Fibroblast of mammary gland (primary cell): ENCODE measurements around the gene GRID2.
"Not testable (repeated sequence)": the region's sequence is repeated elsewhere in the genome, so short reads cannot be mapped to it uniquely, and the experiment has no call there.

Experiments used
- DNase-seq: peaks from one replicate; pipeline ENCODE4 v3.0.0-alpha.2; 2010; ENCODE audit warnings: low read depth
- H3K4me3 ChIP-seq: 2 replicates; pipeline ENCODE4 v1.5.1; 2011; ENCODE audit warnings: low read depth, mild to moderate bottlenecking, low read length, moderate library complexity; ENCODE audit not compliant: control insufficient read depth
- TF ChIP-seq, protein P1 (sequence below): conservative IDR thresholded peaks from 2 replicates; pipeline ENCODE4 v1.5.1; 2011; ENCODE audit warnings: low read depth, low read length, inconsistent platforms; ENCODE audit not compliant: control insufficient read depth, insufficient read depth

The GRID2 gene

DNA sequence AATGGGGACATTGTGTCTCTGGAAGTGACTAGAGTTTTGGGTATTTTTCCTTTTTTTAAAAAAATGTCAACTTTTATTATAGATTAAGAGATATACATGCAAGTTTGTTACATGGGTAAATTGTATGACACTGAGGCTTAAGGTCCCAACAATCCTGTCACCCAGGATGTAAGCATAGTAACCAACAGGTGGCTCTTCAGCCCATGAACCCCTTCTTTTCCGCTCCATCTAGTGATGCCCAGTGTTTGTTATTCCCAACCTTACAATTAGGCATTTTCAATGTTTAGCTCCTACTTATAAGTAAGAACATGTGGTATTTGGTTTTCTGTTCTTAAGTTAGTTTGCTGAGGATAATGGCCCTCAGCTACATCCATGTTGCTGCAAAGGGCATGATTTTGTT lies 102.7 kb downstream of the GRID2 start:
- TF ChIP-seq, protein P1, sequence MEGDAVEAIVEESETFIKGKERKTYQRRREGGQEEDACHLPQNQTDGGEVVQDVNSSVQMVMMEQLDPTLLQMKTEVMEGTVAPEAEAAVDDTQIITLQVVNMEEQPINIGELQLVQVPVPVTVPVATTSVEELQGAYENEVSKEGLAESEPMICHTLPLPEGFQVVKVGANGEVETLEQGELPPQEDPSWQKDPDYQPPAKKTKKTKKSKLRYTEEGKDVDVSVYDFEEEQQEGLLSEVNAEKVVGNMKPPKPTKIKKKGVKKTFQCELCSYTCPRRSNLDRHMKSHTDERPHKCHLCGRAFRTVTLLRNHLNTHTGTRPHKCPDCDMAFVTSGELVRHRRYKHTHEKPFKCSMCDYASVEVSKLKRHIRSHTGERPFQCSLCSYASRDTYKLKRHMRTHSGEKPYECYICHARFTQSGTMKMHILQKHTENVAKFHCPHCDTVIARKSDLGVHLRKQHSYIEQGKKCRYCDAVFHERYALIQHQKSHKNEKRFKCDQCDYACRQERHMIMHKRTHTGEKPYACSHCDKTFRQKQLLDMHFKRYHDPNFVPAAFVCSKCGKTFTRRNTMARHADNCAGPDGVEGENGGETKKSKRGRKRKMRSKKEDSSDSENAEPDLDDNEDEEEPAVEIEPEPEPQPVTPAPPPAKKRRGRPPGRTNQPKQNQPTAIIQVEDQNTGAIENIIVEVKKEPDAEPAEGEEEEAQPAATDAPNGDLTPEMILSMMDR: no peak
- no peak overlapping the region for H3K4me3 ChIP-seq
- DNase-seq: no peak

DNA sequence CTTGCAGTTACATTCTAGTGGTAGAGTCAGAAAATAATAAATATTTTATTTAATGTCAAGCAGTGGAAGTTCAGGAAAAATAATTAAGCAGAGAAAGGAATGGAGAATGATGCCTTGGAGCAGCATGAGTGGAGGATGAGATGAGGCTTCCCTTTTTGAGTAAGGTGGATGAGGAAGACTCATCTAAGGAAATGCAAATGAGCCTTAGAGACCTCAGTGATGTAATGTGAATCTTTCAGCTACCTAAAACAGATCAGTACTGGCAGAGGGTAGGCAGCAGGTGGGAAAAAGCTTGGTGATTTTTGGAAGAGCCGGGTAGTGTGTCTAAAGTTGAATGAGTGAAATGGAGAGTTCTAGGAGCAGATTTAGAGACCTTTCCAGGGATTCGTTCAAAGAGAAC lies 118.2 kb downstream of the GRID2 start:
- TF ChIP-seq, protein P1: no peak
- H3K4me3 ChIP-seq: no peak overlapping the region
- no peak for DNase-seq

DNA sequence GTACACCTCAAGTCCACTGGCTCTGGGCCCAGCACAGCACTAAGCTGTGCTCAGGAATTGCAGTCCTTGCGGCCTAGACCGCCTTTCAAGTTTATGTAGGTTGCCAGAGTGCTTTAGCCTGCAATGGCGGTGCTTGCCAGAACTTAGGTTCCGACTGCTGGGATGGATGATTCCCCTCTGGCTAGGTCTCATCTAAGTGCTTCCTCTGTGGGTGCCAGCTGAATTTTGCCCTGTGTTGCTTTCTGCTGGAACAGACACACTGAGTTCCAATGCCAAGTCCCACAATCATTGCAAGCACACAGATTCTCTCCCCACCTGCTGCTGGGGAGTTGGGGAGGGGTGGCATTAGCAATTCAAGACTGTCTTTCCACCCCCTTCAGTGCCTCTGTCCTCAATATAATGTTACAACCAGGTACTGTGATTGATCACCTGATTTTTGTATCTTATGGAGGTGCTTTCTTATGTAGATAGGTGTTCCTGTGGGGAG lies 129.5 kb downstream of the GRID2 start:
- no peak overlapping the region for H3K4me3 ChIP-seq
- TF ChIP-seq, protein P1: no peak
- no peak for DNase-seq

DNA sequence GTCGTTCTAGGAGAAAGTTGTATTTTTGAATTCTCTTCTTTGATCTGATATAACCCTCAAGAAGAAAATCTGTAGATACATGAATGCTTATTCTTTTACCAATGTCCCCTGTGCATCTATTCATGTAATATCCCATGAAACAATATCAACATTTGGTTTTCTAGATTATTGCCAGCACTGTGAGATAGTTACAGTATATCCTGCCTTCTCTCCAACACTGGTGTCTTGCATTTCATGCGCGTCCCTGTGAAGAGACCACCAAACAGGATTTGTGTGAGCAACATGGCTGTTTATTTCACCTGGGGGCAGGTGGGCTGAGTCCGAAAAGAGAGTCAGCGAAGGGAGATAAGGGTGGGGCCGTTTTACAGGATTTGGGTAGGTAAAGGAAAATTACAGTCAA lies 135.0 kb downstream of the GRID2 start:
- not testable (repeated sequence) for DNase-seq, H3K4me3 ChIP-seq

DNA sequence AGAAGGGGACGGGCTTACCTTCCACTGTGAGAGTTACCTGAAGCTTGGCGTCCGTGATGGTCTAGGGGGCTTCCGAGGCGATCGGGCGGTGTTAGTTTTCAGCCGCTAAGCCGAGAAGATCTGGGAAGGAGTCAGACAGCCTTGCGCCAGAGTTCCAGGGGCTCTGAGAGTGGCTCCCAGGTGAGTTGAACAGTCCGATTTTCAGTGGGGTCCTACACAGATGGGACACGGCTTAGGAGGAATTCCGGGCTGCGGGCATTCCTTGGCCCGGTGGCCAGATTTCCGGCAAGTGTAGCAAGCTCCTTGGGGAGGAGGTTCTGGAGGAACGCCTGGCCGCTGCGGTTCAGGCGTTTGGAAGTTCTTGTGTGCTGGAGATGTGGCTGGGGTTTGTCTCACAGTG lies 138.4 kb downstream of the GRID2 start:
- H3K4me3 ChIP-seq, DNase-seq: not testable (repeated sequence)

DNA sequence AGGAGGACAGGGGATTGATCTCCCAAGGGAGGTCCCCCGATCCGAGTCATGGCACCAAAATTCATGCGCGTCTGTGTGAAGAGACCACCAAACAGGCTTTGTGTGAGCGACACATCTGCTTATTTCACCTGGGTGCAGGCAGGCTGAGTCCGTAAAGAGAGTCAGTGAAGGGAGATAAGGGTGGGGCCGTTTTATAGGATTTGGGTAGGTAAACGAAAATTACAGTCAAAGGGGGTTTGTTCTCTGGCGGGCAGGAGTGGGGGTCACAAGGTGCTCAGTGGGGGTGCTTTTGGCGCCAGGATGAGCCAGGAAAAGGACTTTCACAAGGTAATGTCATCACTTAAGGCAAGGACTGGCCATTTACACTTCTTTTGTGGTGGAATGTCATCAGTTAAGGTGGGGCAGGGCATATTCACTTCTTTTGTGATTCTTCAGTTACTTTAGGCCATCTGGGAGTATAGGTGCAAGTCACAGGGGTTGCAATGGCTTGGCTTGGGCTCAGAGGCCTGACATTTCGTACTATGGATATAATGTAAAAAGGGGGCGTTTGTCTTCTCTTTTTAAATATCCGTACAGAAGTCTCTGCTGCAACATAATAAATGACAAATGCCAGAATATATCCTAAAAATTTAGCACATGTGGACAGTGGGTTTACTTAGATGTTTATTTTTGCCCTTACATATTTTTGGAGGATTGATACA lies 140.5 kb downstream of the GRID2 start:
- not testable (repeated sequence) for H3K4me3 ChIP-seq, DNase-seq

DNA sequence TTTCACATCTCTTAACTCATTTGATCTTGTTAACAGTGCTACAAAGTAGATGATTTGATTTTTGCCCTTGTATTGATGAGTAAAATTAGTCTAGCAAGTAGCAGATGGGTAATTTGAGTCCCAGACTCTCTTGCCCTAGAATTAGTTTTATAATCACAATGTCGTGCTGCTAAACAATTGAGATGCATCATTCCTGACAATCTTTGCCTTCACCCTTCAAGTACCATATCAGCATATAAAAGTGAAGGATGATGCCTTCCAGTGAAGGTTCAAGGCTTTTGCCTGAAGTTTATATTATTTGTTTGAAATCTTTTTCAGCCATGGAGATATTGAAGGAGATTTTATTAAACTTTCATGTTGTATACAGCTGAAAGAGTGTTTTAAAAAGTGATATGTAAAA lies 141.4 kb downstream of the GRID2 start:
- DNase-seq: no peak
- no peak overlapping the region for H3K4me3 ChIP-seq
- TF ChIP-seq, protein P1: no peak

DNA sequence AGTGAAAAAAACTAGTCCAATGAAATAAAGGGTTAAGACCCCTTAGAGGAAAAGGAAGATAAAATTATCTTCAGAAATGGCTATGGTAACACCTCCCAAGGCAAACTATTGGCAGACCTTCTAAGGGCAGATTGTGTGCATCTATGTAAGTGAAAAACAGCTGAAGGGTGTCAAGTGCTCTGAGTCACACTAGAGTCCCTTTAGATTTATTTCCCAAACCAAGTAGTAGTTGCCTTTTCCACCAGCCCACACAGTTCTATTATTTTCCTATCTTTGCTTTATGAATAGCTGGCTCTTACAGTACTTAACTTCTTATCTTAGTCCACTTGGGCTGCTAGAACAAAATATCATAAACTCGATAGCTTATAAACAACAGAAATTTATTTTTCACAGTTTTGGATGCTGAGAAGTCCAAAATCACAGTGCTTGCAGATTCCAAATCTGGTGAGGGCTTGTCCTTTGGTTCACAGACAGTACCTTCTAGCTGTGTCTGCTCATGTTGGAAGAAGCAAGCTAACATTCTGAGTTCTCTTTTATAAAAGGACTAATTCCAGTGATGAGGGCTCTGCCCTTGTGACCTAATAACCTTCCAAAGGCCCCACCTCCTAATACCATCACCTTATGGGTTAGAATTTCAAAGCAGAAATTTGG lies 143.6 kb downstream of the GRID2 start:
- DNase-seq: no peak
- TF ChIP-seq, protein P1: no peak
- H3K4me3 ChIP-seq: no peak overlapping the region

DNA sequence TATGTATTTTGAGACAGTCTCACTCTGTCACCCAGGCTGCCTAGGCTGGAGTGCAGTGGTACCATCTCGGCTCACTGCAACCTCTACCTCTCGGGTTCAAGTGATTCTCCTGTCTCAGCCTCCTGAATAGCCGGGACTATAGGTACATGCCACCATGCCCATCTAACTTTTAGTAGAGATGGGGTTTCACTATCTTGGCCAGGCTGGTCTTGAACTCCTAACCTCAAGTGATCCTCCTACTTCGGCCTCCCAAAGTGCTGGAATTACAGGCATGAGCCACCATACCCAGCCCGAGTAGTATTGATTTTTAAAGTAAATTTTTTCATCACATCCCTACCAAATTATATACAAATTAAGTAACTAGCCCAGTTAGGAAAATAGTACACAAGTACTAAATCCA lies 144.4 kb downstream of the GRID2 start:
- not testable (repeated sequence) for DNase-seq, H3K4me3 ChIP-seq
